WTC11 (cell line): ENCODE results near the gene ZNF827. TPM values are rescaled to one million over a fixed set of nuclear protein-coding genes. Genes with fewer than 3 reads are reported as not detected.

ENCODE experiments used
- ATAC-seq: fragments of 200-7000 bp; cut with Tn5 transposase; 2 replicates; pipeline ENCODE4 v1.10.0; 2021; ENCODE audit warnings: mild to moderate bottlenecking, moderate library complexity
- CTCF ChIA-PET: fragments of 300-600 bp; sonication (Branson Sonifier 250); formaldehyde crosslinking; loops from one replicate; lab custom pipeline; 2021; ENCODE audit warnings: antibody characterized with exemption; lab: Charles Lee
- POLR2A ChIA-PET: fragments of 350-600 bp; sonication (Branson Sonifier 250); formaldehyde crosslinking; loops from one replicate; lab custom pipeline; 2021; ENCODE audit warnings: antibody characterized with exemption; lab: Charles Lee
- DNase-seq: peaks from one replicate; pipeline ENCODE4 v3.0.0; 2021; ENCODE audit warnings: low spot score
- H3K27ac Mint-ChIP-seq: 2 replicates; pipeline ENCODE4 v1.8.0; 2021; ENCODE audit warnings: mixed read lengths
- H3K27me3 Mint-ChIP-seq: 2 replicates; pipeline ENCODE4 v1.8.0; 2021; ENCODE audit warnings: low read depth, mild to moderate bottlenecking, moderate library complexity, mixed read lengths
- H3K36me3 Mint-ChIP-seq: 2 replicates; pipeline ENCODE4 v1.8.0; 2021; ENCODE audit warnings: mixed read lengths
- H3K4me1 Mint-ChIP-seq: 2 replicates; pipeline ENCODE4 v1.8.0; 2022; ENCODE audit warnings: mixed read lengths
- H3K4me3 Mint-ChIP-seq: 2 replicates; pipeline ENCODE4 v1.8.0; 2021; ENCODE audit warnings: mild to moderate bottlenecking, moderate library complexity, mixed read lengths
- H3K9me3 Mint-ChIP-seq: 2 replicates; pipeline ENCODE4 v1.8.0; 2021; ENCODE audit warnings: mixed read lengths
- ATF3 ChIP-seq: sonication (generic); formaldehyde crosslinking; conservative IDR thresholded peaks from 2 replicates; pipeline ENCODE4 v1.8.1; 2022; ENCODE audit warnings: mild to moderate bottlenecking, missing genetic modification reagents
- CDX4 ChIP-seq: fragments of 250-450 bp; sonication (Bioruptor Pico); IDR thresholded peaks from 2 replicates; pipeline ENCODE4 v1.9.0; 2021; ENCODE audit warnings: moderate library complexity, mild to moderate bottlenecking, inconsistent platforms, borderline replicate concordance
- CREB1 ChIP-seq: sonication (generic); formaldehyde crosslinking; IDR thresholded peaks from 2 replicates; pipeline ENCODE4 v1.8.0; 2023; ENCODE audit warnings: mild to moderate bottlenecking, missing genetic modification reagents
- ELF4 ChIP-seq: sonication (generic); formaldehyde crosslinking; IDR thresholded peaks from 2 replicates; pipeline ENCODE4 v1.8.1; 2022; ENCODE audit warnings: low read depth, mild to moderate bottlenecking, moderate library complexity, missing genetic modification reagents
- FOXP4 ChIP-seq: sonication (generic); formaldehyde crosslinking; IDR thresholded peaks from 2 replicates; pipeline ENCODE4 v1.8.0; 2022; ENCODE audit warnings: mild to moderate bottlenecking, missing genetic modification reagents
- IRF2 ChIP-seq: sonication (generic); formaldehyde crosslinking; IDR thresholded peaks from 2 replicates; pipeline ENCODE4 v1.8.0; 2022; ENCODE audit warnings: low read depth, missing genetic modification reagents, borderline replicate concordance
- NFATC4 ChIP-seq: fragments of 250-450 bp; sonication (Bioruptor Pico); IDR thresholded peaks from 2 replicates; pipeline ENCODE4 v1.9.0; 2021; ENCODE audit warnings: mild to moderate bottlenecking
- NFYB ChIP-seq: sonication (generic); formaldehyde crosslinking; conservative IDR thresholded peaks from 2 replicates; pipeline ENCODE4 v1.8.0; 2022; ENCODE audit warnings: low read depth, missing genetic modification reagents
- PREB ChIP-seq: sonication (generic); formaldehyde crosslinking; IDR thresholded peaks from 2 replicates; pipeline ENCODE4 v1.8.1; 2022; ENCODE audit warnings: mild to moderate bottlenecking, missing genetic modification reagents, moderate library complexity, borderline replicate concordance
- RELA ChIP-seq: sonication (generic); formaldehyde crosslinking; IDR thresholded peaks from 2 replicates; pipeline ENCODE4 v1.8.1; 2022; ENCODE audit warnings: missing genetic modification reagents, mild to moderate bottlenecking, borderline replicate concordance
- RORB ChIP-seq: fragments of 250-450 bp; sonication (Bioruptor Pico); IDR thresholded peaks from 2 replicates; pipeline ENCODE4 v1.9.0; 2021; ENCODE audit warnings: mild to moderate bottlenecking
- TP53 ChIP-seq: sonication (generic); formaldehyde crosslinking; IDR thresholded peaks from 2 replicates; pipeline ENCODE4 v1.8.1; 2023; ENCODE audit warnings: mild to moderate bottlenecking, missing genetic modification reagents
- ZBTB21 ChIP-seq: sonication (generic); formaldehyde crosslinking; IDR thresholded peaks from 2 replicates; pipeline ENCODE4 v1.8.1; 2023; ENCODE audit warnings: mild to moderate bottlenecking, missing genetic modification reagents, borderline replicate concordance
- ZNF121 ChIP-seq: sonication (generic); formaldehyde crosslinking; IDR thresholded peaks from 2 replicates; pipeline ENCODE4 v1.8.0; 2023; ENCODE audit warnings: missing genetic modification reagents
- ZNF138 ChIP-seq: sonication (generic); formaldehyde crosslinking; conservative IDR thresholded peaks from 2 replicates; pipeline ENCODE4 v1.8.1; 2022; ENCODE audit warnings: mild to moderate bottlenecking, moderate library complexity, missing genetic modification reagents
- ZNF317 ChIP-seq: sonication (generic); formaldehyde crosslinking; IDR thresholded peaks from 2 replicates; pipeline ENCODE4 v1.8.1; 2023; ENCODE audit warnings: low read depth, mild to moderate bottlenecking, moderate library complexity, missing genetic modification reagents, borderline replicate concordance
- ZNF416 ChIP-seq: fragments of 250-450 bp; sonication (Bioruptor Pico); IDR thresholded peaks from 2 replicates; pipeline ENCODE4 v1.9.0; 2021; ENCODE audit warnings: mild to moderate bottlenecking, inconsistent platforms
- ZNF425 ChIP-seq: fragments of 250-450 bp; sonication (Bioruptor Pico); conservative IDR thresholded peaks from 2 replicates; pipeline ENCODE4 v1.9.0; 2021; ENCODE audit warnings: mild to moderate bottlenecking
- total RNA-seq: library from RNA; stranded (reverse); gene quantifications from 3 replicates; pipeline ENCODE4 v1.2.3, GENCODE V29; 2021

The ZNF827 gene
- total RNA-seq, 1 experiment from 2014 or later, result 25.6 TPM

- H3K27me3 Mint-ChIP-seq, result peaks cover 6% of the 10 kb centered on the region; the same call in 1 of the 2 replicates
- peak overlapping the region; percentile 89 for H3K27ac Mint-ChIP-seq
- DNase-seq (no peak), ATAC-seq (peak; percentile 67)
- ChIA-PET POLR2A (no interaction called here), CTCF (no interaction called here)
- TF ChIP-seq FOXP4 (CRISPR knock-in tag), result no peak
- TF ChIP-seq TP53 (CRISPR knock-in tag), result no peak
- TF ChIP-seq NFATC4 (CRISPR knock-in tag), result no peak
- no peak for TF ChIP-seq PREB (CRISPR knock-in tag)
- TF ChIP-seq ZNF138, result no peak
- no peak for TF ChIP-seq ZNF121
- no peak for TF ChIP-seq ATF3 (CRISPR knock-in tag)
- no peak for TF ChIP-seq ZNF317 (CRISPR knock-in tag)
- no peak for TF ChIP-seq RORB (CRISPR knock-in tag)
- no peak for TF ChIP-seq RELA (CRISPR knock-in tag)
- no peak for TF ChIP-seq ZBTB21 (CRISPR knock-in tag)
- TF ChIP-seq CDX4, result no peak
- H3K4me3 Mint-ChIP-seq, result no peak overlapping the region
- H3K9me3 Mint-ChIP-seq, result peaks cover 24% of the 10 kb centered on the region
- H3K4me1 Mint-ChIP-seq, result peaks cover 42% of the 10 kb centered on the region
- peaks cover 62% of the 10 kb centered on the region for H3K36me3 Mint-ChIP-seq
Measured at GRCh38 chr4:145830699-145831098, 107.9 kb downstream of the ZNF827 start.

- Mint-ChIP-seq H3K36me3 (peaks cover 64% of the 10 kb centered on the region), H3K27me3 (peaks cover 6% of the 10 kb centered on the region; the same call in 1 of the 2 replicates), H3K9me3 (peaks cover 24% of the 10 kb centered on the region), H3K27ac (peak overlapping the region; percentile 62; the same call in 1 of the 2 replicates), H3K4me1 (peaks cover 51% of the 10 kb centered on the region), H3K4me3 (no peak overlapping the region)
- DNase-seq, result no peak
- POLR2A ChIA-PET, result no interaction called here
- no peak for ATAC-seq
- CTCF ChIA-PET, result no interaction called here
- no peak for TF ChIP-seq FOXP4 (CRISPR knock-in tag)
- TF ChIP-seq CREB1 (CRISPR knock-in tag), result no peak
- TF ChIP-seq NFYB, result no peak
- no peak for TF ChIP-seq IRF2 (CRISPR knock-in tag)
- TF ChIP-seq ELF4 (CRISPR knock-in tag), result no peak
- no peak for TF ChIP-seq ZNF425 (CRISPR knock-in tag)
- no peak for TF ChIP-seq ZNF416 (CRISPR knock-in tag)
Measured at GRCh38 chr4:145829629-145830395, 108.8 kb downstream of the ZNF827 start.
